Measurements from ENCODE around the gene FYCO1.

DNA sequence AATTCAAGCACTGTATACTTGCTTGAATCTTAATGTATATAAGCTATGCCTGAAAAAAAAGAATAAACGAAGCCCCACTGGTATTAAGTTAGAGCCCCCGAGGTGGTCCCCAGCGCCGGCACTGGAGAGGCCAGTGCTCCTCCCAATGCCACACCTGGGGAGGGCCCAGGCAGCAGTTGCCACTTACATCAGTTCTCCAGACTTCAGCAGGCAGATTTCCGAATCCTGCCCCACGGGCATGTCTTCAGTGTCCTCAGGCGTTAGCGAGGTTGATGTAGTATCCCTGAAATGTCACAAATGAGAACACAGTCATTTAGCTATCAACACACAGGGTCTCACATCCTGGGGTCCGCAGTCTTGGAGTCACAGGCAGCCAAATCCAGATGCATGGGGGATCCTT, 59.4 kb downstream of the FYCO1 start:
- no peak for TF ChIP-seq MEF2A (IDR thresholded peaks at IDR 0.05; ENCODE audit: insufficient read depth, low read depth, low read length)
- no peak for TF ChIP-seq YBX1 (IDR thresholded peaks at IDR 0.05)
- no peak for TF ChIP-seq ZBTB33 (IDR thresholded peaks at IDR 0.05)
- no peak for TF ChIP-seq CEBPB (IDR thresholded peaks at IDR 0.05; ENCODE audit: borderline replicate concordance in 1 of 2, low read depth in 2 of 2, low read length in 2 of 2)
- TF ChIP-seq RAD21 (IDR thresholded peaks at IDR 0.05; ENCODE audit: insufficient read depth, low read depth, low read length), result no peak
- no peak for TF ChIP-seq CHD2 (IDR thresholded peaks at IDR 0.05; ENCODE audit: borderline replicate concordance, low read depth, low read length)
- TF ChIP-seq, protein P1, sequence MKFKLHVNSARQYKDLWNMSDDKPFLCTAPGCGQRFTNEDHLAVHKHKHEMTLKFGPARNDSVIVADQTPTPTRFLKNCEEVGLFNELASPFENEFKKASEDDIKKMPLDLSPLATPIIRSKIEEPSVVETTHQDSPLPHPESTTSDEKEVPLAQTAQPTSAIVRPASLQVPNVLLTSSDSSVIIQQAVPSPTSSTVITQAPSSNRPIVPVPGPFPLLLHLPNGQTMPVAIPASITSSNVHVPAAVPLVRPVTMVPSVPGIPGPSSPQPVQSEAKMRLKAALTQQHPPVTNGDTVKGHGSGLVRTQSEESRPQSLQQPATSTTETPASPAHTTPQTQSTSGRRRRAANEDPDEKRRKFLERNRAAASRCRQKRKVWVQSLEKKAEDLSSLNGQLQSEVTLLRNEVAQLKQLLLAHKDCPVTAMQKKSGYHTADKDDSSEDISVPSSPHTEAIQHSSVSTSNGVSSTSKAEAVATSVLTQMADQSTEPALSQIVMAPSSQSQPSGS (IDR thresholded peaks at IDR 0.05; ENCODE audit: low read length), result no peak
- TF ChIP-seq FOXM1 (IDR thresholded peaks at IDR 0.05; ENCODE audit: low read depth, low read length), result no peak

All from GM12878 (cell line).